Ureter (tissue), 1 donor: ENCODE measurements around the gene SBK1. TPM values are rescaled to one million over a fixed set of nuclear protein-coding genes. Genes with fewer than 3 reads are reported as not detected.
"Not testable (repeated sequence)": the region's sequence is repeated elsewhere in the genome, so short reads cannot be mapped to it uniquely, and the experiment has no call there.

ENCODE experiments used
- DNase-seq: peaks from one replicate; pipeline ENCODE4 v3.0.0-alpha.2; 2020; ENCODE audit warnings: low spot score
- total RNA-seq: library from RNA; stranded (reverse); gene quantifications from one replicate; pipeline ENCODE4 v1.2.4, GENCODE V29; 2023
- donor health status: DM: yes; HTN: yes; CAD: no.

SBK1 gene
- total RNA-seq = 0.49 TPM

GRCh38 chr16:28291651-28292626 lies at the start of gene SBK1:
TSS of gene SBK1 (plus strand) at chr16:28292525. CDS start at chr16:28317392, 24,867 bp downstream.
- peak; percentile 55 for DNase-seq

GRCh38 chr16:28249483-28249882 lies 42.8 kb upstream of the SBK1 start:
- not testable (repeated sequence) for DNase-seq

- no peak for DNase-seq
Observed at GRCh38 chr16:28250999-28251398, 41.3 kb upstream of the SBK1 start.

- no peak for DNase-seq
Observed at GRCh38 chr16:28254158-28254557, 38.2 kb upstream of the SBK1 start.

GRCh38 chr16:28255838-28256237 lies 36.5 kb upstream of the SBK1 start:
- DNase-seq = no peak

GRCh38 chr16:28257256-28257655 lies 35.1 kb upstream of the SBK1 start:
- no peak for DNase-seq

- DNase-seq = no peak
Observed at GRCh38 chr16:28258567-28258966, 33.8 kb upstream of the SBK1 start.

GRCh38 chr16:28259091-28259780 lies 33.1 kb upstream of the SBK1 start:
- DNase-seq = no peak

GRCh38 chr16:28259781-28260150 lies 32.6 kb upstream of the SBK1 start:
- DNase-seq = no peak

- no peak for DNase-seq
Observed at GRCh38 chr16:28260193-28260592, 32.1 kb upstream of the SBK1 start.

GRCh38 chr16:28261942-28262341 lies 30.4 kb upstream of the SBK1 start:
- DNase-seq = no peak

- no peak for DNase-seq
Observed at GRCh38 chr16:28263305-28263704, 29.0 kb upstream of the SBK1 start.

GRCh38 chr16:28264656-28265055 lies 27.7 kb upstream of the SBK1 start:
- DNase-seq = peak; percentile 58

- no peak for DNase-seq
Observed at GRCh38 chr16:28265822-28266221, 26.5 kb upstream of the SBK1 start.

GRCh38 chr16:28267356-28267755 lies 25.0 kb upstream of the SBK1 start:
- no peak for DNase-seq

- DNase-seq = no peak
Observed at GRCh38 chr16:28273511-28273910, 18.8 kb upstream of the SBK1 start.

- DNase-seq = no peak
Observed at GRCh38 chr16:28274676-28275075, 17.6 kb upstream of the SBK1 start.

GRCh38 chr16:28276301-28276700 lies 16.0 kb upstream of the SBK1 start:
- DNase-seq = no peak

GRCh38 chr16:28277537-28278388 lies 14.6 kb upstream of the SBK1 start:
- peak; percentile 83 for DNase-seq

GRCh38 chr16:28279006-28279405 lies 13.3 kb upstream of the SBK1 start:
- DNase-seq = no peak

- DNase-seq = no peak
Observed at GRCh38 chr16:28280881-28281836, 11.2 kb upstream of the SBK1 start.
